ENCODE data around the gene FSD1L. TPM values are rescaled to one million over a fixed set of nuclear protein-coding genes. Genes with fewer than 3 reads are reported as not detected.

FSD1L gene
- total and polyA plus RNA-seq, 2 of the 13 experiments (the other 11 are each of a cell fraction or from before 2014, with no cell fraction given), result 4.1 to 5.1 TPM

DNA sequence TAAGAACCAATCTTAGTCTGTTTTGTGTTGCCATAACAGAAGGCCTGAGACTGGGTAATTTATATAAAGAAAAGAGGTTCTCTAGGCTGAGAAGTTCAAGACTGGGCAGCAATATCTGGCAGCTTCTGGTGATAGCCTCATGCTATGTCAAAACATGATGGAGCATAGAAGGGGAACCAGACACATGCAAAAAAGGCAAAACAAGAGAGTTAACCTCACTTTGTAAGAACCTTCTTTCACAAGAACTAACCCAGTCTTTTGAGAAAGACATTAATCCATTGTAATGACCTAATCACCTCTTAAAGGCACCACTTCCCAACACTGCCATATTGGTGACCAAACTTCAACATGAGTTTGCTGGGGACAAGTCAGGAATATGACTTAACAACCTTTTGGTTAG is 37.3 kb downstream of the FSD1L start (continued):
- TF ChIP-seq NFRKB (IDR thresholded peaks at IDR 0.05) (no peak), SOX13 (IDR thresholded peaks at IDR 0.05) (no peak), SOX13 (CRISPR knock-in tag; conservative IDR thresholded peaks at IDR 0.05 in 1 of 2, IDR thresholded peaks at IDR 0.05 in 1 of 2) (no peak), ZNF567 (CRISPR knock-in tag; IDR thresholded peaks at IDR 0.05; ENCODE audit: borderline replicate concordance) (no peak), ZBTB7A (CRISPR knock-in tag; IDR thresholded peaks at IDR 0.05) (no peak), ZNF839 (CRISPR knock-in tag; IDR thresholded peaks at IDR 0.05; ENCODE audit: borderline replicate concordance) (no peak), EP300 (IDR thresholded peaks at IDR 0.05; ENCODE audit: low read depth in 2 of 2, low read length in 2 of 2) (no peak), EP300 (CRISPR knock-in tag; IDR thresholded peaks at IDR 0.05; ENCODE audit: borderline replicate concordance) (no peak)

DNA sequence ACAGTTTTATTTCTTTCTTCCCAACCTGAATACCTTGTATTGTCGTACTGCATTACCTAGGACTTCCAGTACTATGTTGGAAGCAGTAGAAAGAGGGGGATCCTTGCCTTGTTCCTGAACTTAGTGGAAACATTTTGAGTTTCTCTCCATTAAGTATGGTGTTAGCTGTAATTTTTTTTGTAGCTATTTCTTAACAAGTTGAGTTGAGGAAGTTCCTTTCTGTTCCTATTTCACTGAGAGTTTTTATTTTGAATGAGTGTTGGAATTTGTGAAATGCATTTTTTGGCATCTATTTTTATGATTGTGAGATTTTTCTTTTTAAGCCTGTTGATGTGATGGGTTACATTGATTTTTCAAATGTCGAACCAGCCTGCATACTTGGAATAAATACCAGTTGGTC is 49.0 kb downstream of the FSD1L start:
- H3K9ac ChIP-seq (ENCODE audit: insufficient read depth, low read depth, low read length), result no peak overlapping the region
- H2AFZ ChIP-seq (ENCODE audit: low read length), result no peak overlapping the region
- ChIA-PET CTCF (ENCODE audit: low intra/inter-chr PET ratio, low total read pairs) (no interaction called here), POLR2A (no interaction called here)
- H3K27me3 ChIP-seq (ENCODE audit: control insufficient read depth in 1 of 2, insufficient read depth in 2 of 2, low read length in 2 of 2), result no peaks in the 10 kb centered on the region
- TF ChIP-seq SMARCC2 (IDR thresholded peaks at IDR 0.05) (no peak), BORCS8-MEF2B (CRISPR knock-in tag; IDR thresholded peaks at IDR 0.05) (no peak), ZNF230 (CRISPR knock-in tag; IDR thresholded peaks at IDR 0.05) (no peak), MED8 (CRISPR knock-in tag; IDR thresholded peaks at IDR 0.05; ENCODE audit: insufficient replicate concordance) (no peak), ZBTB20 (CRISPR knock-in tag; IDR thresholded peaks at IDR 0.05; ENCODE audit: borderline replicate concordance, low read depth) (no peak), MLLT10 (CRISPR knock-in tag; IDR thresholded peaks at IDR 0.05) (no peak)
- peaks cover 4% of the 10 kb centered on the region for H3K79me2 ChIP-seq (ENCODE audit: insufficient read depth, low read length)
- no TSS peak for BruUV-seq (replicated peaks)
- peaks cover 0 to 2% of the 10 kb centered on the region in 2 experiments; a peak in 1 of 5 replicates for H3K36me3 ChIP-seq (replicated peaks in 1 of 2; ENCODE audit: control insufficient read depth in 1 of 2, insufficient read depth in 2 of 2, low read length in 2 of 2)
- no peak overlapping the region for H3K27ac ChIP-seq (ENCODE audit: extremely low read length, insufficient read depth, low read length)
- H4K20me1 ChIP-seq (ENCODE audit: insufficient read depth, low read length), result no peaks in the 10 kb centered on the region
- intact Hi-C loops (cut with micrococcal nuclease; ENCODE audit: unreplicated experiment) (no loop called here), in situ Hi-C loops (cut with HindIII; ENCODE audit: extremely low pct_ligation_motif_present, low pct_unique_long_range_greater_than_20kb) (no loop called here)
- DNase-seq (ENCODE audit: low spot score) (no peak), ATAC-seq (no peak), FAIRE-seq (no peak)
- H3K4me3 ChIP-seq (replicated peaks in 1 of 3; ENCODE audit: insufficient read depth in 1 of 3, low read depth in 2 of 3, low read length in 3 of 3), result no peak overlapping the region
- peaks cover 14% of the 10 kb centered on the region for H3K4me1 ChIP-seq (ENCODE audit: insufficient read depth, low read length)
- no peak overlapping the region for H3K4me2 ChIP-seq (ENCODE audit: low read depth, low read length)
- no peaks in the 10 kb centered on the region for H3K9me3 ChIP-seq (ENCODE audit: low read length)
- 100% methylated on average over 2 of the region's 2 CpGs for WGBS (ENCODE audit: low lambda C conversion rate)

All from HepG2 (cell line).